WTC11 (cell line): ENCODE measurements around the gene ALG6.

Source experiments
- ATF1 ChIP-seq: sonication (generic); formaldehyde crosslinking; IDR thresholded peaks from 2 replicates; pipeline ENCODE4 v1.8.1; 2023; ENCODE audit warnings: mild to moderate bottlenecking, moderate library complexity, missing genetic modification reagents
- CREM ChIP-seq: sonication (generic); formaldehyde crosslinking; IDR thresholded peaks from 2 replicates; pipeline ENCODE4 v1.8.1; 2022; ENCODE audit warnings: mild to moderate bottlenecking, missing genetic modification reagents, moderate library complexity
- CTCF ChIP-seq: fragments of 200-600 bp; IDR thresholded peaks from 2 replicates; pipeline ENCODE4 v1.8.0; 2022; ENCODE audit warnings: antibody characterized with exemption
- JUN ChIP-seq: sonication (generic); formaldehyde crosslinking; IDR thresholded peaks from 2 replicates; pipeline ENCODE4 v1.8.0; 2023; ENCODE audit warnings: mild to moderate bottlenecking, missing genetic modification reagents
- PREB ChIP-seq: sonication (generic); formaldehyde crosslinking; IDR thresholded peaks from 2 replicates; pipeline ENCODE4 v1.8.1; 2022; ENCODE audit warnings: mild to moderate bottlenecking, missing genetic modification reagents, moderate library complexity, borderline replicate concordance
- TCF7 ChIP-seq: sonication (generic); formaldehyde crosslinking; IDR thresholded peaks from 2 replicates; pipeline ENCODE4 v1.8.0; 2022; ENCODE audit warnings: mild to moderate bottlenecking, low read depth, missing genetic modification reagents, moderate library complexity
- ZNF232 ChIP-seq: sonication (generic); formaldehyde crosslinking; IDR thresholded peaks from 2 replicates; pipeline ENCODE4 v1.8.0; 2022; ENCODE audit warnings: mild to moderate bottlenecking, missing genetic modification reagents
- TF ChIP-seq, protein P1 (sequence below): sonication (generic); formaldehyde crosslinking; conservative IDR thresholded peaks from 2 replicates; pipeline ENCODE4 v1.8.1; 2023; ENCODE audit warnings: mild to moderate bottlenecking, low read depth, missing genetic modification reagents, moderate library complexity
- TF ChIP-seq, protein P2 (sequence below): sonication (generic); formaldehyde crosslinking; IDR thresholded peaks from 2 replicates; pipeline ENCODE4 v1.8.0; 2022; ENCODE audit warnings: mild to moderate bottlenecking, missing genetic modification reagents

DNA sequence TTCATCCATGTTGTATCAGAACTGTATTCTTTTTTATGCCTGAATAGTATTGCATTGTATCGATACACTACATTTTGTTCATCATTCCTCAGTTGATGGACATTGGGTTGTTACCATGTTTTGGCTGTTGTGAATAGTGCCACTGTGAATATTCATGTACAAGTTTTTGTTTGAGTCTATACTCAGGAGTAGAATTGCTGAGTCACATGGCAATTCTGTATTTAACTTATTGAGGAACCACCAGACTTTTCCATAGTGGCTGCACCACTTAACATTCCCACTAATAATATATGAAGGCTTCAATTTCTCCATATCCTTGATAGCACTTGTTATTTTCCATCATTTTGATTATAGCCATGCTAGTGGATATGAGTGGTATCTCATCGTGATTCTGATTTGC, 56.2 kb downstream of the ALG6 start:
- TF ChIP-seq, protein P1, sequence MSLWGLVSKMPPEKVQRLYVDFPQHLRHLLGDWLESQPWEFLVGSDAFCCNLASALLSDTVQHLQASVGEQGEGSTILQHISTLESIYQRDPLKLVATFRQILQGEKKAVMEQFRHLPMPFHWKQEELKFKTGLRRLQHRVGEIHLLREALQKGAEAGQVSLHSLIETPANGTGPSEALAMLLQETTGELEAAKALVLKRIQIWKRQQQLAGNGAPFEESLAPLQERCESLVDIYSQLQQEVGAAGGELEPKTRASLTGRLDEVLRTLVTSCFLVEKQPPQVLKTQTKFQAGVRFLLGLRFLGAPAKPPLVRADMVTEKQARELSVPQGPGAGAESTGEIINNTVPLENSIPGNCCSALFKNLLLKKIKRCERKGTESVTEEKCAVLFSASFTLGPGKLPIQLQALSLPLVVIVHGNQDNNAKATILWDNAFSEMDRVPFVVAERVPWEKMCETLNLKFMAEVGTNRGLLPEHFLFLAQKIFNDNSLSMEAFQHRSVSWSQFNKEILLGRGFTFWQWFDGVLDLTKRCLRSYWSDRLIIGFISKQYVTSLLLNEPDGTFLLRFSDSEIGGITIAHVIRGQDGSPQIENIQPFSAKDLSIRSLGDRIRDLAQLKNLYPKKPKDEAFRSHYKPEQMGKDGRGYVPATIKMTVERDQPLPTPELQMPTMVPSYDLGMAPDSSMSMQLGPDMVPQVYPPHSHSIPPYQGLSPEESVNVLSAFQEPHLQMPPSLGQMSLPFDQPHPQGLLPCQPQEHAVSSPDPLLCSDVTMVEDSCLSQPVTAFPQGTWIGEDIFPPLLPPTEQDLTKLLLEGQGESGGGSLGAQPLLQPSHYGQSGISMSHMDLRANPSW (CRISPR knock-in tag) = no peak
- TF ChIP-seq CTCF = no peak
- TF ChIP-seq ZNF232 = no peak
- TF ChIP-seq, protein P2, sequence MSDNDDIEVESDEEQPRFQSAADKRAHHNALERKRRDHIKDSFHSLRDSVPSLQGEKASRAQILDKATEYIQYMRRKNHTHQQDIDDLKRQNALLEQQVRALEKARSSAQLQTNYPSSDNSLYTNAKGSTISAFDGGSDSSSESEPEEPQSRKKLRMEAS = no peak
- TF ChIP-seq JUN (CRISPR knock-in tag) = no peak
- TF ChIP-seq PREB (CRISPR knock-in tag) = no peak
- no peak for TF ChIP-seq CREM (CRISPR knock-in tag)
- no peak for TF ChIP-seq TCF7 (CRISPR knock-in tag)
- TF ChIP-seq ATF1 (CRISPR knock-in tag) = no peak
